ENCODE data around the gene FNIP2. TPM values are rescaled to one million over a fixed set of nuclear protein-coding genes. Genes with fewer than 3 reads are reported as not detected.
"Not testable (repeated sequence)": the region's sequence is repeated elsewhere in the genome, so short reads cannot be mapped to it uniquely, and the experiment has no call there.

FNIP2 gene
- total RNA-seq, 1 donor from 2014 or later: 63.0 TPM

- DNase-seq (ENCODE audit: low spot score): no peak
Measured at GRCh38 chr4:158814636-158815330, 46.0 kb downstream of the FNIP2 start.

GRCh38 chr4:158816955-158817354, 48.1 kb downstream of the FNIP2 start:
- no peak for DNase-seq (ENCODE audit: low spot score)

- no peak for DNase-seq (ENCODE audit: low spot score)
Measured at GRCh38 chr4:158817562-158818296, 48.9 kb downstream of the FNIP2 start.

GRCh38 chr4:158818560-158819140, 49.8 kb downstream of the FNIP2 start:
- no peak for DNase-seq (ENCODE audit: low spot score)

GRCh38 chr4:158819942-158820786, 51.3 kb downstream of the FNIP2 start:
- peak; percentile 47 for DNase-seq (ENCODE audit: low spot score)

- DNase-seq (ENCODE audit: low spot score): no peak
Measured at GRCh38 chr4:158821228-158821971, 52.6 kb downstream of the FNIP2 start.

- DNase-seq (ENCODE audit: low spot score): no peak
Measured at GRCh38 chr4:158822348-158822747, 53.5 kb downstream of the FNIP2 start.

GRCh38 chr4:158823461-158823873, 54.6 kb downstream of the FNIP2 start:
- no peak for DNase-seq (ENCODE audit: low spot score)

GRCh38 chr4:158824425-158825274, 55.8 kb downstream of the FNIP2 start:
- no peak for DNase-seq (ENCODE audit: low spot score)

GRCh38 chr4:158825433-158826036, 56.7 kb downstream of the FNIP2 start:
- DNase-seq (ENCODE audit: low spot score): no peak

GRCh38 chr4:158826057-158826456, 57.2 kb downstream of the FNIP2 start:
- DNase-seq (ENCODE audit: low spot score): no peak

GRCh38 chr4:158826882-158827281, 58.1 kb downstream of the FNIP2 start:
- peak; percentile 84 for DNase-seq (ENCODE audit: low spot score)

- DNase-seq (ENCODE audit: low spot score): no peak
Measured at GRCh38 chr4:158827543-158827981, 58.7 kb downstream of the FNIP2 start.

- not testable (repeated sequence) for DNase-seq (ENCODE audit: low spot score)
Measured at GRCh38 chr4:158828151-158828550, 59.3 kb downstream of the FNIP2 start.

GRCh38 chr4:158829254-158829653, 60.4 kb downstream of the FNIP2 start:
- DNase-seq (ENCODE audit: low spot score): no peak

GRCh38 chr4:158833602-158834001, 64.8 kb downstream of the FNIP2 start:
- no peak for DNase-seq (ENCODE audit: low spot score)

GRCh38 chr4:158835226-158836001, 66.6 kb downstream of the FNIP2 start:
- DNase-seq (ENCODE audit: low spot score): no peak

GRCh38 chr4:158836002-158836369, 67.2 kb downstream of the FNIP2 start:
- DNase-seq (ENCODE audit: low spot score): no peak

- DNase-seq (ENCODE audit: low spot score): no peak
Measured at GRCh38 chr4:158836828-158837449, 68.1 kb downstream of the FNIP2 start.

Data from mucosa of gallbladder (tissue), 1 donor.